ENCODE results near the gene CENPE.

CENPE gene

DNA sequence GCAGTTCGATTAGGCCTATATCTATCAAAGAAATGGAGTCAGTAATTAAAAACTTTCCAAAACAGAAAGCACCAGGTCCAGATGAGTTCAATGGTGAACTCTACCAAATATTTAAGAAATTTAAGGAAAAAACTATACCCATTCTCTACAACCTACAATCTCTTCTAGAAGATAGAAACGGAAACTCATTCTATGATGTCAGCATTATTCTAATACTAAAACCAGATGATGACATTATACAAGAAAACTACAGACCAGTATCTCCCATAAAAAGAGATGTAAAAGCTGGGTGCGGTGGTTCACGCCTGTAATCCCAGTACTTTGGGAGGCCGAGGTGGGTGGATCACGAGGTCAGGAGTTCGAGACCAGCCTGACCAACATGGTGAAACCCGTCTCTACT lies 69.0 kb downstream of the CENPE start:
- no peak overlapping the region for H3K4me3 ChIP-seq (ENCODE audit: low read length)
- TF ChIP-seq, protein P1, sequence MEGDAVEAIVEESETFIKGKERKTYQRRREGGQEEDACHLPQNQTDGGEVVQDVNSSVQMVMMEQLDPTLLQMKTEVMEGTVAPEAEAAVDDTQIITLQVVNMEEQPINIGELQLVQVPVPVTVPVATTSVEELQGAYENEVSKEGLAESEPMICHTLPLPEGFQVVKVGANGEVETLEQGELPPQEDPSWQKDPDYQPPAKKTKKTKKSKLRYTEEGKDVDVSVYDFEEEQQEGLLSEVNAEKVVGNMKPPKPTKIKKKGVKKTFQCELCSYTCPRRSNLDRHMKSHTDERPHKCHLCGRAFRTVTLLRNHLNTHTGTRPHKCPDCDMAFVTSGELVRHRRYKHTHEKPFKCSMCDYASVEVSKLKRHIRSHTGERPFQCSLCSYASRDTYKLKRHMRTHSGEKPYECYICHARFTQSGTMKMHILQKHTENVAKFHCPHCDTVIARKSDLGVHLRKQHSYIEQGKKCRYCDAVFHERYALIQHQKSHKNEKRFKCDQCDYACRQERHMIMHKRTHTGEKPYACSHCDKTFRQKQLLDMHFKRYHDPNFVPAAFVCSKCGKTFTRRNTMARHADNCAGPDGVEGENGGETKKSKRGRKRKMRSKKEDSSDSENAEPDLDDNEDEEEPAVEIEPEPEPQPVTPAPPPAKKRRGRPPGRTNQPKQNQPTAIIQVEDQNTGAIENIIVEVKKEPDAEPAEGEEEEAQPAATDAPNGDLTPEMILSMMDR (IDR thresholded peaks at IDR 0.05; ENCODE audit: insufficient read depth, low read depth, low read length, missing control alignments), result no peak
- DNase-seq (ENCODE audit: low read depth), result no peak

DNA sequence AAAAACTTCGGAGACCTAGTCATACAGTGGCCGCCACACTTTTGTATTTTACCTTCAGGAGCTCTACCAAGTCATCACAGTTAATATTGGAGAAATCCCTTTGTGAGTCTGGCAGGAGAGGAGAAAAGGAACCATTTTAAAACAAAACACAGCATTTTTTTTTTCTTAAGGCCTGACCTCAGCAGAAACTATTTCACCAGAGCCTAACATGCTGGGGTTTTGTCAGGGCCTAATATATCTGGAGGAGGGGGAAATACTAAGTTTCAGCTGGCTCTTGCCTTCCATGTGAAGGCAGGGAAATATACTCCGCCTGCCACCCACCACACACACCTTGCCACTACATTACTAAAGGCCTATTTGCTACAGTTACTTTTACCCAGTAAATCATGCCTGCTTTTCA lies 72.0 kb downstream of the CENPE start:
- TF ChIP-seq, protein P1 (IDR thresholded peaks at IDR 0.05; ENCODE audit: insufficient read depth, low read depth, low read length, missing control alignments), result no peak
- DNase-seq (ENCODE audit: low read depth), result no peak
- H3K4me3 ChIP-seq (ENCODE audit: low read length), result no peak overlapping the region

DNA sequence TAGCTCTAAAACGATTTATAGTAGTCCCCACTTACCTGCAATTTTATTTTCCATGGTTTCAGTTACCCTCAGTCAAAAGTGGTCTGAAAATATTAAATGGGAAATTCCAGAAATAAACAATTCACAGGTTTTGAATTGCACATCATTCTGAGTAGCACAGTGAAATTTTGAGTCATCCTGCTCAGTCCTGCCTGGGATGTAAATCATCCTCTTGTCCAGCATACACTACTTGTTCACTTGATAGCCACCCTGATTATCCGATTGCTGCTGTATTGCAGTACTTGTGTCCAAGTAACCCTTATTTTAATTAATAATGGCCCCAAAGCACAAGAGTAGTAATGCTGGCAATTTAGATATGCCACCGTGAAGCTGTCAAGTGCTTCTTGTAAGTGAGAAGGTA lies 75.0 kb downstream of the CENPE start:
- DNase-seq (ENCODE audit: low read depth), result no peak
- TF ChIP-seq, protein P1 (IDR thresholded peaks at IDR 0.05; ENCODE audit: insufficient read depth, low read depth, low read length, missing control alignments), result no peak
- no peak overlapping the region for H3K4me3 ChIP-seq (ENCODE audit: low read length)

DNA sequence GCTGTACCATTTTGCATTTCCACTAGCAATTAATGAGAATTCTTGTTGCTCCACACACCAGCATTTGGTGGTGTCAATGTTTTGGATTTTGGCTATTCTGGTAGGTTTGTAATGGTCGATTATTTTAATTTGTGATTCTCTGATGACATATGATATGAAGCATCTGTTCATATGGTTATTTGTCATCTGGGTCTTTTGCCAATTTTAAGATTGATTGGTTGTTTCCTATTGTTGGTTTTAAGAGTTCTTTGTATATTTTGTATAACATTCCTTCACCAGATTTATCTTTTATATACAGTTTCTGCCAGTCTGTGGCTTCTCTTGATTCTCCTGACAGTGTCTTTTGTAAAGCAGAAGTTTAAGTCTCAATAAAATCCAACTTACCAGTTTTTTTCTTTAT lies 80.0 kb downstream of the CENPE start:
- H3K4me3 ChIP-seq (ENCODE audit: low read length), result no peak overlapping the region
- TF ChIP-seq, protein P1 (IDR thresholded peaks at IDR 0.05; ENCODE audit: insufficient read depth, low read depth, low read length, missing control alignments), result no peak
- no peak for DNase-seq (ENCODE audit: low read depth)

DNA sequence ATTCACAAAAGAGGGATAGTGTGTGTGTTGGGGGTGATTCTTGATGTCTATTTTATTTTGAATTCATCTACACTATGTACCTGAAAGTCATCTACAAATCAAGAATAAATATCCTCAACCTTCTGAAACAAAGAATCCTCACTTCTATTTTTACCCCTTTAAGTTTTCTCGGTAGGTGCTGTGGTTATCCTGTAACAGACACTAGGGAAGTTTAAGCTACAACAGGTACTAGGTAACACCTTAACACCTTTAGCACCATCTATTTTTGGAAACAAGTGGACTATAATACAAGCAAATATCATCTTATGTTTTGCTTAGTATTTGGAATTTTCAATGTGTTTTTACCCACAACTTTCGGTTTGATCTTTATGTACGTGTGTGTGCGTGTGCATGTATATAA lies 86.5 kb downstream of the CENPE start:
- H3K4me3 ChIP-seq (ENCODE audit: low read length), result no peak overlapping the region
- TF ChIP-seq, protein P1 (IDR thresholded peaks at IDR 0.05; ENCODE audit: insufficient read depth, low read depth, low read length, missing control alignments), result no peak
- DNase-seq (ENCODE audit: low read depth), result no peak

DNA sequence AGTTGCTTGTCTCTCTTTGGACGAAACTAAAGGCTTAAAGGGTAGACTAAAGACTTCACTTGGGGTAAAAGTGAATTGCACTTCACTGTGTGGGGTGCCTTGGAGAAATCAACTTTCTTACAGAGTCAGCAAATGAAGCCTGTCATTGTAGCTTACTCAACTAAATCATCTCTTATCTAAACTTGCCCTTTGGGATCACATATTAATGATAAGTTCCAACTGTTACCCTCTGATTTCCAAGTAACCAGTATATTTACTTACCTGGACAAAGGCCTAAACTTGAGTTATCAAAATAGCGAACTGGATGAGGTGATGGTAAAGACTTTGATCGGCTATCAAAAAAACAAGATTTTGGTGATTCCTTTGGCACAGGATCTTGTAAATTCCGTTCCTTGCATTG lies 89.6 kb downstream of the CENPE start:
- no peak for DNase-seq (ENCODE audit: low read depth)
- H3K4me3 ChIP-seq (ENCODE audit: low read length), result no peak overlapping the region
- TF ChIP-seq, protein P1 (IDR thresholded peaks at IDR 0.05; ENCODE audit: insufficient read depth, low read depth, low read length, missing control alignments), result no peak

DNA sequence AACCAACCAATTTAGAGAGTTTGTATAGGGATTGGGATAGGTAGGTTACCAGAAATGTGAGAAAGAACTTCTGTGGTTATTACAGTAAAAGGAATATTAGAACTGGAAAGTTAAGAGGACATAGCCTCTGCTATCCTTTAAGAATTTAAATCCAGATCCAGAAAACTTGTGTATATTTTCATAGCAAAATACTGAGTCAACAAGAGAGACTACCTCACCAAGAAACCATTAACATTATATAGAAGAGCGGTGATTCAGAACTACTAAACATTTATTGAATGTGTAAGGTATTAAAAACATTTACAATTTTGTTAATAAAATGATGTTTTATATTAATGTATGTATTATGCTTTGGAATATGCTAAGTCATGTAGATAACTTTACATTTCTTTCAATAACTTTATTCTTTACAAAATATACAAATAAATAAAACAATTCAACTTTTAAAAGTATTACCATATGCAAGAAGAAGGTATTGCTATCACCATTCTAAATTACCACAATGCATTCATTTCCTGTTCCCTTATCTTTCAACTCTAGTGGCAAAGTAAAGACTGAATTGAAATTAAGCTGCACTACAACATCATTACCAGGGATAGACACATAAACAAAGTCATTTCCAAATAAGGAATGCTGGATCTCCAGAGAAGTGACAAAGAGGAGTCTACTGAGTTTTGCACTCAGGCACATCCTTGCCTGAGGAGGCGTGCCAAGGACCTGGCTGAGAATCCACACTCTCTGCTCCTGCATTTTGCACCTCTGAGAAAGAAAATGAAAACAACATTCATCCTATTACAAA lies 92.4 kb downstream of the CENPE start:
- TF ChIP-seq, protein P1 (IDR thresholded peaks at IDR 0.05; ENCODE audit: insufficient read depth, low read depth, low read length, missing control alignments), result no peak
- no peak overlapping the region for H3K4me3 ChIP-seq (ENCODE audit: low read length)
- no peak for DNase-seq (ENCODE audit: low read depth)

Measured in epithelial cell of esophagus (primary cell).